ENCODE data around the gene SOX15. TPM values are rescaled to one million over a fixed set of nuclear protein-coding genes. Genes with fewer than 3 reads are reported as not detected.

SOX15 gene
- total RNA-seq, 1 experiment from 2014 or later = 6.3 TPM

DNA sequence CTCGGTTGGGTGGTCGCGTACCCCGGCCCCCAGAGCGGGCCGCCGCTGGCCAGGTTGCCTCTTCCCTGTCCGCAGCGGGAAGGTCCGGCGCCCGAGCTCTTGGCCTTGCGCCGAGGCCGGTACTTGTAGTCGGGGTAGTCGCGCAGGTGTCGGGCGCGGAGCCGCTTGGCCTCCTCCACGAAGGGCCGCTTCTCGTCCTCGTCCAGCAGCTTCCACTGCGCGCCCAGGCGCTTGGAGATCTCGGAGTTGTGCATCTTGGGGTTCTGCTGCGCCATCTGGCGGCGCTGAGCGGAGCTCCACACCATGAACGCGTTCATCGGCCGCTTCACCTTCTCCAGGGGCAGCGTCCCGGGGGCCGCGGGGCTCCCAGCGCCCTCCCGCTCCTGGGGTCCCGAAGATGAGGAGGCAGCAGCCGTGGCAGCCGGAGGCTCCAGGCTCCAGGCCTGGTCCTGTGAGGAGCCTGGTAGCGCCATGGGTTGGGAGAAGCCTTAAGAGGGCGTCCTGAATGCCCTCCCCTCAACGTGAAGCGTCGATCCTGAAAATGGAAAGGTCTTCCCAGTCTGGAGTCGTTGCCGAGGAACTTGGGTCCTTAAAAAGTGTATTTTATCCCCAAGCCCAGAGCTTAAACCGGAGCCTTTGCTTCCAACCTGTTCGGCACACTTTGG lies 558 bp downstream of the SOX15 start:
- intact Hi-C loops (cut with micrococcal nuclease) = no loop called here
- Histone ChIP-seq H2AFZ (ENCODE audit: low read length) (no peak overlapping the region), H4K20me1 (ENCODE audit: low read length) (no peaks in the 10 kb centered on the region), H3K4me1 (ENCODE audit: insufficient read depth, low read length) (peaks cover 49% of the 10 kb centered on the region), H3F3A (ENCODE audit: low read length, unreplicated experiment) (no peaks in the 10 kb centered on the region), H3K27ac (ENCODE audit: low read length) (peak overlapping the region; percentile 92; the same call in 1 of the 2 replicates), H3K4me2 (ENCODE audit: low read length) (no peak overlapping the region), H3K9me3 (ENCODE audit: low read length) (no peaks in the 10 kb centered on the region), H3K36me3 (ENCODE audit: low read depth, low read length) (peaks cover 6% of the 10 kb centered on the region; the same call in 1 of the 2 replicates), H3K9me2 (replicated peaks; ENCODE audit: low read length) (no peaks in the 10 kb centered on the region), H3K79me2 (ENCODE audit: low read length) (peaks cover 32% of the 10 kb centered on the region), H3K9ac (ENCODE audit: low read length) (no peak overlapping the region), H3K4me3 (ENCODE audit: low read length) (no peak overlapping the region), H3K27me3 (ENCODE audit: low read length) (no peaks in the 10 kb centered on the region)
- ATAC-seq (peak; percentile 38), DNase-seq (peak; percentile 46)
- CTCF ChIA-PET = interaction anchor here (0.6 to 1.1 kb wide), 2 partner anchors 32 to 98 kb away, joined by 4 to 5 read pairs; partner anchors contain the start of genes TP53 and WRAP53
- TF ChIP-seq, protein P1, sequence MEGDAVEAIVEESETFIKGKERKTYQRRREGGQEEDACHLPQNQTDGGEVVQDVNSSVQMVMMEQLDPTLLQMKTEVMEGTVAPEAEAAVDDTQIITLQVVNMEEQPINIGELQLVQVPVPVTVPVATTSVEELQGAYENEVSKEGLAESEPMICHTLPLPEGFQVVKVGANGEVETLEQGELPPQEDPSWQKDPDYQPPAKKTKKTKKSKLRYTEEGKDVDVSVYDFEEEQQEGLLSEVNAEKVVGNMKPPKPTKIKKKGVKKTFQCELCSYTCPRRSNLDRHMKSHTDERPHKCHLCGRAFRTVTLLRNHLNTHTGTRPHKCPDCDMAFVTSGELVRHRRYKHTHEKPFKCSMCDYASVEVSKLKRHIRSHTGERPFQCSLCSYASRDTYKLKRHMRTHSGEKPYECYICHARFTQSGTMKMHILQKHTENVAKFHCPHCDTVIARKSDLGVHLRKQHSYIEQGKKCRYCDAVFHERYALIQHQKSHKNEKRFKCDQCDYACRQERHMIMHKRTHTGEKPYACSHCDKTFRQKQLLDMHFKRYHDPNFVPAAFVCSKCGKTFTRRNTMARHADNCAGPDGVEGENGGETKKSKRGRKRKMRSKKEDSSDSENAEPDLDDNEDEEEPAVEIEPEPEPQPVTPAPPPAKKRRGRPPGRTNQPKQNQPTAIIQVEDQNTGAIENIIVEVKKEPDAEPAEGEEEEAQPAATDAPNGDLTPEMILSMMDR (conservative IDR thresholded peaks at IDR 0.05; ENCODE audit: low read depth, low read length) = peak; percentile 61
- TF ChIP-seq EZH2 (IDR thresholded peaks at IDR 0.05; ENCODE audit: low read length, unreplicated experiment) = no peak
- BruUV-seq (replicated peaks) = TSS peak; percentile 48
- POLR2A ChIA-PET (ENCODE audit: unreplicated experiment) = no interaction called here

DNA sequence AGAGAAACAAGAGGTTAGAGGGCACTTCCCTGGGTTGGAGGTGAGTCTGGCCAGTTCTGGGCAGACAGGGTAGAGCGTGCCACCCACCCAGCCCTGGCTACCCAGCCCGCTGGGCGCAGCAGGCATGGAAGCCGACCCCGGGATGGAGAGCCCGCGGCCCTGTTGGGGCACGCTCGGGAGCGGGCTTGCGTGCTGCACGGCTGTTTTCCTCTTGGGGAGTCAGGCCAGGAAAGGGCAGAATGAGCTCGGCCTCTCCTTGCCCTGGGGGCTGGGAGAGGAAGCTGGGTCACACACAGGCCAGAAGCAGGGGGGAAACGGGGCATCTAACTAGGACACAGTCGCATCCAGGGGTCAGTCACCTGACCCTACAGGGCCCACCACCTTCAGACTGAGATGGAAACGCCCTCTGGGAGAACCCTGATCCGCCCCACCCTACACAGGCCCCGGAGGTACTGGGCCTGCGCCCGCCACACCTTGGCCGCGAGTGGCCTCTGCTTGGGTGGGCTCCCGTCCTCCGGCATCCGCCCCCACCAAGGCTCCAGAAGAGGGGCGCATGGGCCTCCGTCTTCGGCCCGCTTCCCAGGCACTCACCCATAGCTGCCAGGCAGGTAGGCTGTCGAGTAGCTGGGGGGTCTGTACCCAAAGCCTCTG lies 1.2 kb downstream of the SOX15 start:
- Histone ChIP-seq H3K4me1 (ENCODE audit: insufficient read depth, low read length) (peaks cover 51% of the 10 kb centered on the region), H3K9me2 (replicated peaks; ENCODE audit: low read length) (no peaks in the 10 kb centered on the region), H3K9ac (ENCODE audit: low read length) (peak overlapping the region; percentile 25; the same call in 1 of the 2 replicates), H4K20me1 (ENCODE audit: low read length) (no peaks in the 10 kb centered on the region), H3K4me2 (ENCODE audit: low read length) (peak overlapping the region; percentile 69), H3K36me3 (ENCODE audit: low read depth, low read length) (peaks cover 3% of the 10 kb centered on the region; the same call in 1 of the 2 replicates), H2AFZ (ENCODE audit: low read length) (no peak overlapping the region), H3K27me3 (ENCODE audit: low read length) (no peaks in the 10 kb centered on the region), H3K79me2 (ENCODE audit: low read length) (peaks cover 35% of the 10 kb centered on the region), H3K27ac (ENCODE audit: low read length) (peak overlapping the region; percentile 70), H3F3A (ENCODE audit: low read length, unreplicated experiment) (no peaks in the 10 kb centered on the region), H3K9me3 (ENCODE audit: low read length) (no peaks in the 10 kb centered on the region), H3K4me3 (ENCODE audit: low read length) (no peak overlapping the region; the same call in 1 of the 2 replicates)
- TF ChIP-seq EZH2phosphoT487 (IDR thresholded peaks at IDR 0.05; ENCODE audit: borderline replicate concordance, low read length) = no peak
- TF ChIP-seq, protein P1 (conservative IDR thresholded peaks at IDR 0.05; ENCODE audit: low read depth, low read length) = no peak
- TF ChIP-seq EZH2 (IDR thresholded peaks at IDR 0.05; ENCODE audit: low read length, unreplicated experiment) = no peak
- intact Hi-C loops (cut with micrococcal nuclease) = no loop called here
- BruUV-seq (replicated peaks) = no TSS peak
- no peak for ATAC-seq
- ChIA-PET CTCF (interaction anchor here (1.1 kb wide), 1 partner anchor 99 kb away, joined by 4 read pairs; the partner anchor contains the start of genes TP53 and WRAP53), POLR2A (ENCODE audit: unreplicated experiment) (no interaction called here)
- DNase-seq = no peak
